GM19324 (cell line): ENCODE data around the gene PTPRR.
"Not testable (repeated sequence)": the region's sequence is repeated elsewhere in the genome, so short reads cannot be mapped to it uniquely, and the experiment has no call there.

Experiments
- ATAC-seq: cut with Tn5 transposase; IDR thresholded peaks from one replicate; pipeline ENCODE4 v1.9.1; 2021; ENCODE audit warnings: mild to moderate bottlenecking, moderate library complexity; ENCODE audit not compliant: unreplicated experiment, low FRiP score

The PTPRR gene

GRCh38 chr12:70756118-70756517 lies 164.4 kb downstream of the PTPRR start:
- no peak for ATAC-seq

GRCh38 chr12:70754330-70754741 lies 166.2 kb downstream of the PTPRR start:
- no peak for ATAC-seq

GRCh38 chr12:70752327-70752726 lies 168.2 kb downstream of the PTPRR start:
- ATAC-seq: no peak

GRCh38 chr12:70749931-70750330 lies 170.6 kb downstream of the PTPRR start:
- ATAC-seq: no peak

GRCh38 chr12:70748809-70749208 lies 171.7 kb downstream of the PTPRR start:
- ATAC-seq: no peak

- ATAC-seq: no peak
Observed at GRCh38 chr12:70747445-70748260, 172.9 kb downstream of the PTPRR start.

GRCh38 chr12:70745048-70745447 lies 175.5 kb downstream of the PTPRR start:
- ATAC-seq: no peak

GRCh38 chr12:70744178-70744577 lies 176.4 kb downstream of the PTPRR start:
- ATAC-seq: no peak

GRCh38 chr12:70741256-70741655 lies 179.3 kb downstream of the PTPRR start:
- ATAC-seq: no peak

- ATAC-seq: no peak
Observed at GRCh38 chr12:70739756-70740155, 180.8 kb downstream of the PTPRR start.

- ATAC-seq: no peak
Observed at GRCh38 chr12:70736351-70737133, 184.0 kb downstream of the PTPRR start.

- not testable (repeated sequence) for ATAC-seq
Observed at GRCh38 chr12:70735197-70735596, 185.3 kb downstream of the PTPRR start.

- peak; percentile 69 for ATAC-seq
Observed at GRCh38 chr12:70733385-70733784, 187.2 kb downstream of the PTPRR start.

GRCh38 chr12:70732287-70732686 lies 188.3 kb downstream of the PTPRR start:
- no peak for ATAC-seq

GRCh38 chr12:70730675-70731180 lies 189.8 kb downstream of the PTPRR start:
- ATAC-seq: no peak

- no peak for ATAC-seq
Observed at GRCh38 chr12:70724444-70724843, 196.1 kb downstream of the PTPRR start.

GRCh38 chr12:70722584-70723343 lies 197.8 kb downstream of the PTPRR start:
- no peak for ATAC-seq

- ATAC-seq: no peak
Observed at GRCh38 chr12:70721656-70722357, 198.7 kb downstream of the PTPRR start.

- ATAC-seq: no peak
Observed at GRCh38 chr12:70721216-70721615, 199.3 kb downstream of the PTPRR start.
